Stimulated activated CD4-positive, alpha-beta T cell treated with anti-CD3 and anti-CD28 coated beads, Interleukin-15, amount 100 ng/mL, for 48 hours (primary cell): ENCODE data around the gene ADAMTS9.
A peak's percentile ranks its signal among the peaks of the same experiment; 100 is the strongest.

Experiments
- DNase-seq, 2 donors: peaks; one replicate each; pipeline ENCODE4 v3.0.0-alpha.2; 2020; ENCODE audit warnings: low read depth in 2 of 2

Gene ADAMTS9

GRCh38 chr3:64494526-64494925 lies 193.3 kb downstream of the ADAMTS9 start:
- DNase-seq = no peak

- no peak for DNase-seq
These were observed 194.7 kb downstream of the ADAMTS9 start for GRCh38 chr3:64493149-64493548.

GRCh38 chr3:64491843-64492242 lies 196.0 kb downstream of the ADAMTS9 start:
- no peak for DNase-seq

- DNase-seq = no peak
These were observed 197.5 kb downstream of the ADAMTS9 start for GRCh38 chr3:64490180-64490724.

GRCh38 chr3:64489361-64490044 lies 198.3 kb downstream of the ADAMTS9 start:
- DNase-seq = no peak

GRCh38 chr3:64488939-64489338 lies 198.9 kb downstream of the ADAMTS9 start:
- DNase-seq = no peak

- DNase-seq = peak; percentile 51 to 69
These were observed 203.4 kb downstream of the ADAMTS9 start for GRCh38 chr3:64484289-64484992.

GRCh38 chr3:64483467-64483866 lies 204.3 kb downstream of the ADAMTS9 start:
- DNase-seq = no peak

GRCh38 chr3:64475037-64475436 lies 212.8 kb downstream of the ADAMTS9 start:
- no peak for DNase-seq

- DNase-seq = no peak
These were observed 214.3 kb downstream of the ADAMTS9 start for GRCh38 chr3:64473466-64473865.

- DNase-seq = no peak
These were observed 217.4 kb downstream of the ADAMTS9 start for GRCh38 chr3:64470436-64470835.

- DNase-seq = no peak
These were observed 220.4 kb downstream of the ADAMTS9 start for GRCh38 chr3:64467255-64467944.
